Measurements from ENCODE around the gene PLOD3. TPM values are rescaled to one million over a fixed set of nuclear protein-coding genes. Genes with fewer than 3 reads are reported as not detected.

PLOD3 gene
- total and polyA plus RNA-seq, 2 of the 8 experiments (the other 6 are each of a cell fraction or from before 2014, with no cell fraction given): 28.4 to 47.2 TPM

GRCh38 chr7:101226721-101227120 is 9.3 kb upstream of the PLOD3 start:
- no peak overlapping the region for H3K4ac ChIP-seq (replicated peaks; ENCODE audit: insufficient read length, low read depth, low read length)
- no peak overlapping the region for H3K18ac ChIP-seq (ENCODE audit: extremely low read depth, low read length)
- peaks cover 0 to 5% of the 10 kb centered on the region in 2 experiments for H4K20me1 ChIP-seq (replicated peaks in 1 of 2; ENCODE audit: control insufficient read depth in 1 of 2, insufficient read depth in 2 of 2, low read length in 2 of 2)
- H3K9ac ChIP-seq (replicated peaks in 1 of 4; ENCODE audit: extremely low read depth in 1 of 4, low read depth in 3 of 4, low read length in 3 of 4): no peak overlapping the region
- POLR2A ChIA-PET (ENCODE audit: partially characterized antibody): interaction anchor here (1.2 to 1.6 kb wide), 3 partner anchors 8 to 10 kb away, joined by 3 to 5 read pairs (median 4); partner anchors contain the start of gene ZNHIT1
- no peak overlapping the region for H2BK15ac ChIP-seq (ENCODE audit: low read length)
- FAIRE-seq (no peak), DNase-seq (ENCODE audit: low read depth in 1 of 2, low spot score in 2 of 2) (no peak)
- H2BK20ac ChIP-seq (ENCODE audit: low read length): no peak overlapping the region
- H3K27me3 ChIP-seq (replicated peaks in 1 of 4; ENCODE audit: control insufficient read depth in 3 of 4, extremely low read depth in 1 of 4, insufficient read depth in 3 of 4, low read length in 3 of 4): no peaks in the 10 kb centered on the region
- no peak overlapping the region for H3K4me3 ChIP-seq (ENCODE audit: extremely low read depth in 1 of 4, insufficient read depth in 2 of 4, low read depth in 3 of 4, low read length in 4 of 4)
- 90% methylated on average over 9 of the region's 9 CpGs; no CpG with 5 or more reads in 1 of the 2 experiments for WGBS, 2 experiments (ENCODE audit: extremely low coverage in 1 of 2, insufficient coverage in 1 of 2, insufficient read length in 1 of 2, insufficient replicate concordance in 2 of 2, low coverage in 1 of 2, low lambda C conversion rate in 2 of 2, missing lambda C conversion rate in 1 of 2)
- no peak overlapping the region for H3K4me2 ChIP-seq (ENCODE audit: insufficient read depth in 1 of 2, low read depth in 2 of 2, low read length in 2 of 2)
- H4K8ac ChIP-seq (ENCODE audit: extremely low read depth, insufficient read depth, low read length): no peak overlapping the region
- H2AK5ac ChIP-seq (ENCODE audit: low read depth, low read length): no peak overlapping the region
- H3K23me2 ChIP-seq (ENCODE audit: low read depth, low read length): no peaks in the 10 kb centered on the region
- no peaks in the 10 kb centered on the region; the same call in 1 of the 2 replicates for H3K79me1 ChIP-seq (ENCODE audit: low read depth, low read length)
- H2AFZ ChIP-seq (ENCODE audit: low read length): no peak overlapping the region
- no peak overlapping the region for H2BK5ac ChIP-seq (ENCODE audit: low read depth, low read length)
- peaks cover 0 to 11% (median 1%) of the 10 kb centered on the region in 4 experiments; a peak in 4 of 7 replicates for H3K4me1 ChIP-seq (replicated peaks in 1 of 4; ENCODE audit: control insufficient read depth in 3 of 4, insufficient read depth in 4 of 4, low read length in 3 of 4)
- no peak overlapping the region for H3K14ac ChIP-seq (ENCODE audit: insufficient read length)
- H3K56ac ChIP-seq (replicated peaks; ENCODE audit: insufficient read length, low read depth, low read length): no peak overlapping the region
- no peak overlapping the region for H2BK120ac ChIP-seq (replicated peaks; ENCODE audit: low read depth, low read length)
- no peak overlapping the region for H4K91ac ChIP-seq (replicated peaks; ENCODE audit: insufficient read length, low read length)
- H3K23ac ChIP-seq (ENCODE audit: insufficient read length): no peak overlapping the region
- no peak overlapping the region for H2BK12ac ChIP-seq (ENCODE audit: low read depth, low read length)
- TF ChIP-seq SUZ12 (IDR thresholded peaks at IDR 0.05; ENCODE audit: low read length) (no peak), EZH2 (IDR thresholded peaks at IDR 0.05; ENCODE audit: low read depth, low read length, severe bottlenecking) (no peak), SAP30 (IDR thresholded peaks at IDR 0.05; ENCODE audit: insufficient read depth, insufficient replicate concordance, low read length) (no peak), SIX5 (IDR thresholded peaks at IDR 0.05; ENCODE audit: low read depth, low read length) (no peak), E2F6 (IDR thresholded peaks at IDR 0.05) (no peak), TCF12 (IDR thresholded peaks at IDR 0.05; ENCODE audit: low read depth, low read length) (no peak), TAF7 (optimal IDR thresholded peaks at IDR 0.05; ENCODE audit: borderline replicate concordance, low read depth, low read length) (no peak), SP4 (IDR thresholded peaks at IDR 0.05; ENCODE audit: low read length) (no peak), MAX (IDR thresholded peaks at IDR 0.05) (no peak)
- H3K9me3 ChIP-seq (ENCODE audit: insufficient read depth in 2 of 2, low read depth in 1 of 2, low read length in 1 of 2): no peaks in the 10 kb centered on the region
- no peak overlapping the region for H3K27ac ChIP-seq (ENCODE audit: low read depth, low read length)
- peaks cover 2 to 9% (median 5%) of the 10 kb centered on the region in 4 experiments; a peak in 7 of 8 replicates for H3K36me3 ChIP-seq (ENCODE audit: control insufficient read depth in 2 of 4, insufficient read depth in 4 of 4, low read length in 3 of 4)
- CTCF ChIA-PET (ENCODE audit: partially characterized antibody): interaction anchor here (0.7 to 4.1 kb wide), 6 partner anchors 8 to 82 kb away, joined by 3 to 18 read pairs (median 6); partner anchors contain the start of genes CLDN15 and FIS1
- H3K79me2 ChIP-seq (ENCODE audit: control insufficient read depth in 1 of 2, insufficient read depth in 2 of 2, low read length in 2 of 2): no peaks in the 10 kb centered on the region; a peak in 1 of 4 replicates
- H4K5ac ChIP-seq (ENCODE audit: insufficient read length, low read depth, low read length): no peak overlapping the region
